HG03097 (cell line): ENCODE data around the gene ZNF555.
"Not testable (repeated sequence)": the region's sequence is repeated elsewhere in the genome, so short reads cannot be mapped to it uniquely, and the experiment has no call there.

Source experiments
- ATAC-seq: cut with Tn5 transposase; IDR thresholded peaks from one replicate; pipeline ENCODE4 v1.9.1; 2021; ENCODE audit not compliant: unreplicated experiment, low FRiP score

The ZNF555 gene

GRCh38 chr19:2866495-2867024 lies 25.3 kb downstream of the ZNF555 start:
- ATAC-seq: no peak

GRCh38 chr19:2867025-2867991 lies 26.0 kb downstream of the ZNF555 start, which contains the start of gene ZNF556:
ZNF556 (plus strand) TSS chr19:2867335; CDS start chr19:2867422, 87 bp downstream.
- no peak for ATAC-seq

GRCh38 chr19:2869618-2870017 lies 28.3 kb downstream of the ZNF555 start:
- ATAC-seq: no peak

GRCh38 chr19:2872175-2872574 lies 30.9 kb downstream of the ZNF555 start:
- ATAC-seq: not testable (repeated sequence)

DNA sequence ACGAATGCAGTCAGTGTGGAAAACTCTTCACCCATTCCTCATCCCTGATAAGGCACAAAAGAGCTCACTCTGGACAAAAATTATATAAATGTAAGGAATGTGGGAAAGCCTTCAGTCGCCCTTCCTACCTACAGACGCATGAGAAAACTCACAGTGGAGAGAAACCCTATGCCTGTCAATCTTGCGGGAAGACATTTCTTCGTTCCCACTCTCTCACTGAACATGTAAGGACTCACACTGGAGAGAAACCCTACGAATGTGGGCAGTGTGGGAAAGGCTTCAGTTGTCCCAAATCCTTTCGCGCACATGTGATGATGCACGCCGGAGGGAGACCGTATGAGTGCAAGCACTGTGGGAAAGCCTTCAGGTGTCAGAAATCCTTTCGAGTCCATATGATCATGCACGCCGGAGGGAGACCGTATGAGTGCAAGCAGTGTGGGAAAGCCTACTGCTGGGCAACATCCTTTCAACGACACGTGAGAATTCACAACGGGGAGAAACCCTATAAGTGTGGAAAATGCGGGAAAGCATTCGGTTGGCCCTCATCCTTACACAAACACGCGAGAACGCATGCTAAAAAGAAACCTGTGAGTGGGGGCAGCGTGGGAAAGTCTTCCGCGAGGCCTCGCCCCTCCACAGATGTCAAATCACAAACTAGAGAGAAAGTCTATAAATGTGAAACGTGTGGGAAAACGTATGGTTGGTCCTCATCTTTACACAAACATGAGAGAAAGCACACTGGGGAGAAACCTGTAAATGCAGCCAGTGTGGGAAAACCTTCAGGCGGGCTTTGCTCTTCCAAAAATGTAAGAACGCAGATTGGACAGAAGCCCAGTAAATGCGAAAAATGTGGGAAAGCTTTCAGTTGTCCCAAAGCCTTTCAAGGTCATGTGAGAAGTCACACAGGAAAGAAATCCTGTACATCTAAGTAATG lies 36.4 kb downstream of the ZNF555 start:
- no peak for ATAC-seq

- no peak for ATAC-seq
These were observed 42.6 kb downstream of the ZNF555 start for GRCh38 chr19:2883686-2884439.

DNA sequence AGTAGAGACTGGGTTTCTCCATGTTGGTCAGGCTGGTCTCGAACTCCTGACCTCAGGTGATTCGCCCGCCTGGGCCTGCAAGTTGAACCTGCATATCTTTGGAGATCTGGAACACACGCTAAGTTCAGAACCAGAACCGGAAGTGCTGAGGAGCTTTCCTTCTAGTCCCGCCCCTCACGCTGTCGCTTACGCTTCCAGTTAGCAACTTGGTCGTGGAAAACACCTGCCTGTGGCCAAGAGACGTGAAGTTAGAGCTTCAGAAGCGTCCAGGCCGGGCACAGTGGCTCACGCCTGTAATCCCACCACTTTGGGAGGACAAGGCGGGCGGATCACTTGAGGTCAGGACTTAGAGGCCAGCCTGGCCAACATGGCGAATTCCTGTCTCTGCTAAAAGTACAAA lies 44.5 kb downstream of the ZNF555 start:
- no peak for ATAC-seq

- ATAC-seq: no peak
These were observed 46.2 kb downstream of the ZNF555 start for GRCh38 chr19:2887391-2887914.

DNA sequence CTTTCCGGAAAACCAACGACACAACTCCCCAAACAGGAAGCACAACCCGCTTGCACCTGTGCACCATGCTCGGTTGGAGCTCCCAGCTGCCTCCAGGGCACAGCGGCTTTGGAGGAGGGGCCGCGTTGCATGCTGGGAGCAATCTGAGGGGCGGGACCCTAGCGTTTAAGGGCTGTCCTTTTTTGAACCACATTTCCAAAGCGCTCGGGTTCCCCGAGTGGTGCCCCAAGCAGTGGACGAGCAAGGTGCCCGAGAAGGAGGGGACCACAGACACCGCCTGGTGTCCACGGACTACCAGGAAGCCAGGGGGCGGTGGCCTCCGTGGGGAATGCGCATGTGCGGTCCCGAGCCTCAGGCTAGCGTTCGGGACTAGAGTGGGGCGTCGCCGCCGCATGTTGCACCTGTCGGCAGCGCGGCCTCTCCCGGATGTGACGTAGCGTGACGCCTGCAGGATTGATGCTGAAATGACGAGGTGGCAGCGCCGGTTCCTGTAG lies 47.5 kb downstream of the ZNF555 start:
- no peak for ATAC-seq

- ATAC-seq: not testable (repeated sequence)
These were observed 49.3 kb downstream of the ZNF555 start for GRCh38 chr19:2890531-2890930.

GRCh38 chr19:2896694-2897093 lies 55.4 kb downstream of the ZNF555 start:
- ATAC-seq: no peak

DNA sequence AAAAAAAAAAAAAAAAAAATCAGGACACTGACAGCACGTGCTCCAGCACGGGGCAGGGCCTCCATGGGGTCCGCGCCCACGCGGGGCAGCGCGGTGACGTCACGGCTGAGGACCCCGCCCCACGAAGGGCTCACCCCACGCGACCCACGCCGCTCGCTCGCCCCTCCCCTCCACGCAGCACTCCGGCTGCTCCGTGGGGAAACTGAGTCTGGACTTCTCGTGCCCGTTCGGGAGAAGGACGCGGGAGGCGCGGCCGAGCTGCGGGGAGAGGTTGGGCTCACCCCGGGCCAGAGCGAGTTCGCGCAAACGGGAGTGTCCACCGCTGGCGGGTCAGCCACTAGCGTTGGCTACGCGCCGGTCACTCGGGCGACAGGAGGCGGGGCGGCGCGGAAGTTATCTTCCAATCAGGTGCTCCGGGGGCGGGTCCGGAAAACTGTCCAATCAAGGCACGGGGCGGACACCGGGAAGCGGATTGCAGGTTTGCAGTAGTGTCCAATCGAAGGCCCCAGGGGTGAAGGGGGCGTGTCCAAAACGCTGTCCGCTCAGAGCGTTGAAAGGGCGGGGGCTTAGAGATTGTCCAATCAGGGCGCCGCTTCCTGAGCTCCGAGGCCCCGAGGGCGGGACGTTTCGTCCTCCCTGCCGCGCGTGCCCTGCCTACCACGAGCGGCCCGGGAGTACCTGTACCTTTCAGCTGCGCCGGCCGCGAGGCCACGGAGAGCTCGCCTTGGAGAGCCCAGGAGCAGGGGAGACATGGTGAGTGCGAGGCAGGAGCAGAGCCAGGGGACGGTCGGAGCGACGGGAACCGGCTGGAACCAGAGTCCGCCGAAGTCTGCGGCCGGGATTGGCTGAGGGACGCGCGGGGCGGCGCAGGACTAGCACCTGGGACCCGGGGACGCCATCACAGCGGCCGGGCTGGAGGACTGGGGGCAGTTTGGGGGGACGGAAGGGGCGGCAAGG lies 59.3 kb downstream of the ZNF555 start, which contains the start of gene ZNF57:
Gene ZNF57 (plus strand): TSS at position 633 of the 957 bp plus-strand sequence. CDS start 118 bp downstream, at position 751.
- ATAC-seq: peak; percentile 89

- no peak for ATAC-seq
These were observed 61.4 kb downstream of the ZNF555 start for GRCh38 chr19:2902590-2903218.

GRCh38 chr19:2903326-2903725 lies 62.1 kb downstream of the ZNF555 start:
- not testable (repeated sequence) for ATAC-seq

DNA sequence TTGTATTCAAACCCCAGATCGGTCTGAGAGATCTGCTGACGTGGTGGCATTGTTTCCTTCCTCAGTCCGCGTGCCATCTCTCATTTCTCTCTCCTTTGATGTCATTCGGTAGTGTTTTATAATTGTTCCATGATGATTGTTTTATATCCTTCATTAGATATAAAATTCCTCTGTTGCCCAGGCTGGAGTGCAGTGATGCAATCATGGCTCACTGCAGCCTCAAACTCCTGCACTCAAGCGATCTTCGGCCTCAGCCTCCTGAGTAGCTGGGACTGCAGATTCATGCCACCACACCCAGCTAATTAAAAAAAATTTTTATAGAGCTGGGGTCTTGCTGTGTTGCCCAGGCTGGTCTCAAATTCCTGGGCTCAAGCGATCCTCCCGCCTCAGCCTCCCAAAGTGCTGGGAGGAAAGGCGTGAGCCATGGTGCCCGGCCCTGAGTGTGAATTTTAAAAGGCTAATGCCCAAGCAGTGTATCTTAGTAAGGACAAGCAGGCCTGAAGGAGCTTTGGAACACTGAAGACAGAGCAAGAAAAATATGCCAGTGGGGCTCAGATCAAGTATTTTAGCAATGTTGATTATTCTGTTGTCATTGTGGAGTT lies 64.7 kb downstream of the ZNF555 start:
- no peak for ATAC-seq

GRCh38 chr19:2906631-2907195 lies 65.4 kb downstream of the ZNF555 start:
- no peak for ATAC-seq
